ENCODE measurements around the gene GNG12.

The GNG12 gene

GRCh38 chr1:67792741-67793458 is 40.4 kb downstream of the GNG12 start:
- no peak for TF ChIP-seq CTCF (IDR thresholded peaks at IDR 0.05; ENCODE audit: extremely low read depth, missing control alignments)
- DNase-seq (ENCODE audit: low spot score) = no peak

- TF ChIP-seq CTCF (IDR thresholded peaks at IDR 0.05; ENCODE audit: extremely low read depth, missing control alignments) = no peak
- DNase-seq (ENCODE audit: low spot score) = no peak
Measured at GRCh38 chr1:67792103-67792502, 41.2 kb downstream of the GNG12 start.

GRCh38 chr1:67791686-67792085 is 41.6 kb downstream of the GNG12 start:
- DNase-seq (ENCODE audit: low spot score) = no peak
- TF ChIP-seq CTCF (IDR thresholded peaks at IDR 0.05; ENCODE audit: extremely low read depth, missing control alignments) = no peak

GRCh38 chr1:67791261-67791660 is 42.0 kb downstream of the GNG12 start:
- DNase-seq (ENCODE audit: low spot score) = no peak
- TF ChIP-seq CTCF (IDR thresholded peaks at IDR 0.05; ENCODE audit: extremely low read depth, missing control alignments) = no peak

- TF ChIP-seq CTCF (IDR thresholded peaks at IDR 0.05; ENCODE audit: extremely low read depth, missing control alignments) = no peak
- no peak for DNase-seq (ENCODE audit: low spot score)
Measured at GRCh38 chr1:67790201-67790692, 43.0 kb downstream of the GNG12 start.

GRCh38 chr1:67789551-67789950 is 43.7 kb downstream of the GNG12 start:
- DNase-seq (ENCODE audit: low spot score) = no peak
- TF ChIP-seq CTCF (IDR thresholded peaks at IDR 0.05; ENCODE audit: extremely low read depth, missing control alignments) = no peak

- TF ChIP-seq CTCF (IDR thresholded peaks at IDR 0.05; ENCODE audit: extremely low read depth, missing control alignments) = no peak
- DNase-seq (ENCODE audit: low spot score) = no peak
Measured at GRCh38 chr1:67788904-67789303, 44.4 kb downstream of the GNG12 start.

Data from GM20000 (cell line).